H1 (cell line): ENCODE data around the gene P3H2.

Source experiments
- CREB1 ChIP-seq: IDR thresholded peaks from 2 replicates; pipeline ENCODE4 v1.6.1; 2012; ENCODE audit warnings: inconsistent platforms
- EGR1 ChIP-seq: IDR thresholded peaks from 2 replicates; pipeline ENCODE4 v1.6.1; 2011; ENCODE audit warnings: low read depth, low read length, borderline replicate concordance
- EP300 ChIP-seq, 2 experiments: IDR thresholded peaks; 1 replicate in 1 of 2; 2 replicates in 1 of 2; pipeline ENCODE4 v1.6.1; 2011 to 2012; ENCODE audit warnings: low read depth in 2 of 2, low read length in 2 of 2, mild to moderate bottlenecking in 2 of 2, borderline replicate concordance in 1 of 2, inconsistent platforms in 1 of 2, moderate library complexity in 1 of 2
- HDAC2 ChIP-seq, 2 experiments: fragments of 300-600 bp in 1 of 2; sonication (generic) in 1 of 2; IDR thresholded peaks; 2 replicates each; pipeline ENCODE4 v1.6.1; 2011 to 2012; ENCODE audit warnings: low read depth in 2 of 2, low read length in 2 of 2, mild to moderate bottlenecking in 2 of 2, moderate library complexity in 2 of 2, borderline replicate concordance in 1 of 2, inconsistent platforms in 1 of 2
- JUND ChIP-seq: IDR thresholded peaks from 2 replicates; pipeline ENCODE4 v1.6.1; 2011; ENCODE audit warnings: mild to moderate bottlenecking, improper control_type of control experiment, low read length
- KDM1A ChIP-seq: fragments of 200-600, 300-600 bp; sonication (generic); IDR thresholded peaks from 2 replicates; pipeline ENCODE4 v1.7.1; 2016; ENCODE audit warnings: mild to moderate bottlenecking, low read length, borderline replicate concordance
- POLR2A ChIP-seq, 2 experiments: IDR thresholded peaks; 1 replicate in 1 of 2; 2 replicates in 1 of 2; pipeline ENCODE4 v1.6.1; 2011; ENCODE audit warnings: low read depth in 2 of 2, low read length in 2 of 2, mild to moderate bottlenecking in 2 of 2; ENCODE audit errors: control extremely low read depth in 1 of 2
- POLR2AphosphoS5 ChIP-seq: IDR thresholded peaks from 2 replicates; pipeline ENCODE4 v1.6.1; 2011; ENCODE audit warnings: low read depth, low read length
- RAD21 ChIP-seq, 2 experiments: IDR thresholded peaks in 1 of 2; conservative IDR thresholded peaks in 1 of 2; 2 replicates each; pipeline ENCODE4 v1.6.1; 2011; ENCODE audit warnings: low read depth in 2 of 2, low read length in 2 of 2, improper control_type of control experiment in 1 of 2, inconsistent platforms in 1 of 2, mild to moderate bottlenecking in 1 of 2, moderate library complexity in 1 of 2
- RFX5 ChIP-seq: IDR thresholded peaks from 2 replicates; pipeline ENCODE4 v1.6.1; 2011; ENCODE audit warnings: low read depth, low read length, improper control_type of control experiment, borderline replicate concordance
- SIN3A ChIP-seq, 2 experiments: IDR thresholded peaks in 1 of 2; conservative IDR thresholded peaks in 1 of 2; 2 replicates each; pipeline ENCODE4 v1.6.1; 2011 to 2012; ENCODE audit warnings: low read length in 2 of 2, improper control_type of control experiment in 1 of 2, low read depth in 1 of 2, mild to moderate bottlenecking in 1 of 2
- TF ChIP-seq, protein P1 (sequence below), 3 experiments: IDR thresholded peaks; 1 replicate in 2 of 3; 2 replicates in 1 of 3; pipeline versions ENCODE4 v1.5.1 to v1.6.1; 2011; ENCODE audit warnings: low read length in 3 of 3, mild to moderate bottlenecking in 3 of 3, inconsistent platforms in 2 of 3, low read depth in 1 of 3, moderate library complexity in 1 of 3; ENCODE audit not compliant: insufficient read depth in 1 of 3; ENCODE audit errors: control extremely low read depth in 1 of 3
- TF ChIP-seq, protein P2 (sequence below): IDR thresholded peaks from 2 replicates; pipeline ENCODE4 v1.6.1; 2012; ENCODE audit warnings: inconsistent platforms
- TF ChIP-seq, protein P3 (sequence below): IDR thresholded peaks from 2 replicates; pipeline ENCODE4 v1.6.1; 2011; ENCODE audit warnings: low read length, improper control_type of control experiment

DNA sequence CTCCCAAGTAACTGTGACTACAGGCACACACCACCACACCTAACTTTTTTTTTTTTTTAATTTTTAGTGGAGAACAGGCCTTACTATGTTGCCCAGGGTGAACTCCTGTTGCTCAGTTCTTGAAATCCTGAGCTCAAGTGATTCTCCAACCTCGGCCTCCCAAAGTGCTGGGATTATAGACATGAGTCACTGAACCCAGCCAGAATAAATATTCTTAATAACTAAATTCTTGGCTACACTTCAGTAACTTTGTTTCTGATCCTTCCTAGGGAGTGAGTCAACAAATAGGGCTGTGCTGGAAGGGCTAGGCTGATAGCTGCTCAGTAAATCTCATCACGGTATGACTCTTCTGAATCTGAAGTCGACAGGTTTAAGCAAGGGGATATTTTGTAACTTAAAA, 56.6 kb downstream of the P3H2 start:
- TF ChIP-seq POLR2AphosphoS5 (no peak), CREB1 (no peak), EGR1 (no peak), JUND (no peak), HDAC2 (IDR thresholded peaks at IDR 0.05; ENCODE audit: borderline replicate concordance in 1 of 2, low read depth in 2 of 2, low read length in 2 of 2) (no peak), RFX5 (no peak), SIN3A (conservative IDR thresholded peaks at IDR 0.05 in 1 of 2, IDR thresholded peaks at IDR 0.05 in 1 of 2; ENCODE audit: low read depth in 1 of 2, low read length in 2 of 2) (no peak), KDM1A (no peak), POLR2A (IDR thresholded peaks at IDR 0.05; ENCODE audit: control extremely low read depth in 1 of 2, low read depth in 2 of 2, low read length in 2 of 2) (no peak), RAD21 (IDR thresholded peaks at IDR 0.05 in 1 of 2, conservative IDR thresholded peaks at IDR 0.05 in 1 of 2; ENCODE audit: low read depth in 2 of 2, low read length in 2 of 2) (no peak), EP300 (IDR thresholded peaks at IDR 0.05; ENCODE audit: borderline replicate concordance in 1 of 2, low read depth in 2 of 2, low read length in 2 of 2) (no peak)
- TF ChIP-seq, protein P1, sequence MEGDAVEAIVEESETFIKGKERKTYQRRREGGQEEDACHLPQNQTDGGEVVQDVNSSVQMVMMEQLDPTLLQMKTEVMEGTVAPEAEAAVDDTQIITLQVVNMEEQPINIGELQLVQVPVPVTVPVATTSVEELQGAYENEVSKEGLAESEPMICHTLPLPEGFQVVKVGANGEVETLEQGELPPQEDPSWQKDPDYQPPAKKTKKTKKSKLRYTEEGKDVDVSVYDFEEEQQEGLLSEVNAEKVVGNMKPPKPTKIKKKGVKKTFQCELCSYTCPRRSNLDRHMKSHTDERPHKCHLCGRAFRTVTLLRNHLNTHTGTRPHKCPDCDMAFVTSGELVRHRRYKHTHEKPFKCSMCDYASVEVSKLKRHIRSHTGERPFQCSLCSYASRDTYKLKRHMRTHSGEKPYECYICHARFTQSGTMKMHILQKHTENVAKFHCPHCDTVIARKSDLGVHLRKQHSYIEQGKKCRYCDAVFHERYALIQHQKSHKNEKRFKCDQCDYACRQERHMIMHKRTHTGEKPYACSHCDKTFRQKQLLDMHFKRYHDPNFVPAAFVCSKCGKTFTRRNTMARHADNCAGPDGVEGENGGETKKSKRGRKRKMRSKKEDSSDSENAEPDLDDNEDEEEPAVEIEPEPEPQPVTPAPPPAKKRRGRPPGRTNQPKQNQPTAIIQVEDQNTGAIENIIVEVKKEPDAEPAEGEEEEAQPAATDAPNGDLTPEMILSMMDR (IDR thresholded peaks at IDR 0.05; ENCODE audit: control extremely low read depth in 1 of 3, insufficient read depth in 1 of 3, low read depth in 1 of 3, low read length in 3 of 3): no peak
- TF ChIP-seq, protein P2, sequence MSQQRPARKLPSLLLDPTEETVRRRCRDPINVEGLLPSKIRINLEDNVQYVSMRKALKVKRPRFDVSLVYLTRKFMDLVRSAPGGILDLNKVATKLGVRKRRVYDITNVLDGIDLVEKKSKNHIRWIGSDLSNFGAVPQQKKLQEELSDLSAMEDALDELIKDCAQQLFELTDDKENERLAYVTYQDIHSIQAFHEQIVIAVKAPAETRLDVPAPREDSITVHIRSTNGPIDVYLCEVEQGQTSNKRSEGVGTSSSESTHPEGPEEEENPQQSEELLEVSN: no peak
- TF ChIP-seq, protein P3, sequence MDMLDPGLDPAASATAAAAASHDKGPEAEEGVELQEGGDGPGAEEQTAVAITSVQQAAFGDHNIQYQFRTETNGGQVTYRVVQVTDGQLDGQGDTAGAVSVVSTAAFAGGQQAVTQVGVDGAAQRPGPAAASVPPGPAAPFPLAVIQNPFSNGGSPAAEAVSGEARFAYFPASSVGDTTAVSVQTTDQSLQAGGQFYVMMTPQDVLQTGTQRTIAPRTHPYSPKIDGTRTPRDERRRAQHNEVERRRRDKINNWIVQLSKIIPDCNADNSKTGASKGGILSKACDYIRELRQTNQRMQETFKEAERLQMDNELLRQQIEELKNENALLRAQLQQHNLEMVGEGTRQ: no peak
